Measurements from ENCODE around the gene LRRTM4. TPM values are rescaled to one million over a fixed set of nuclear protein-coding genes. Genes with fewer than 3 reads are reported as not detected.
A peak's percentile ranks its signal among the peaks of the same experiment; 100 is the strongest.
"Not testable (repeated sequence)": the region's sequence is repeated elsewhere in the genome, so short reads cannot be mapped to it uniquely, and the experiment has no call there.

LRRTM4 gene
- total RNA-seq, 1 experiment from 2014 or later = 12.0 TPM

- H3K27ac Mint-ChIP-seq = peak overlapping the region in 1 of 3 experiments; percentile 30; a peak in 1 of 7 replicates
- Histone ChIP-seq H4K20me1 (ENCODE audit: control insufficient read depth, insufficient read depth, insufficient read length) (no peaks in the 10 kb centered on the region), H2AFZ (ENCODE audit: low read length) (no peak overlapping the region), H3K27ac (ENCODE audit: insufficient read length, low read depth, low read length) (no peak overlapping the region), H3K9me3 (ENCODE audit: control insufficient read depth, low read depth, low read length) (no peaks in the 10 kb centered on the region), H2BK120ac (ENCODE audit: low read depth, low read length, poor library complexity, severe bottlenecking) (no peak overlapping the region), H3K18ac (ENCODE audit: insufficient read length, low read depth, low read length) (no peak overlapping the region), H3K23me2 (ENCODE audit: insufficient read length, low read depth, low read length, poor library complexity, severe bottlenecking) (no peaks in the 10 kb centered on the region), H4K8ac (replicated peaks; ENCODE audit: insufficient read length, low read depth, low read length) (no peak overlapping the region), H4K5ac (ENCODE audit: insufficient read length, low read depth, low read length) (no peak overlapping the region), H3K79me2 (ENCODE audit: insufficient read depth, low read length) (no peaks in the 10 kb centered on the region), H2AK5ac (ENCODE audit: insufficient read length, low read length) (no peak overlapping the region), H3K14ac (ENCODE audit: insufficient read depth, low read length) (no peak overlapping the region), H3K9ac (ENCODE audit: extremely low read depth, insufficient read length, low read length) (no peak overlapping the region), H3K56ac (ENCODE audit: insufficient read length, low read depth, low read length) (no peak overlapping the region), H3K4me1 (ENCODE audit: insufficient read depth, low read length) (peaks cover 2% of the 10 kb centered on the region; the same call in 1 of the 2 replicates), H3K27me3 (ENCODE audit: insufficient read depth, low read length) (no peaks in the 10 kb centered on the region), H3K79me1 (ENCODE audit: insufficient read depth, low read depth, low read length, poor library complexity, severe bottlenecking) (no peaks in the 10 kb centered on the region), H3K4me2 (ENCODE audit: insufficient read depth, insufficient read length, low read length) (no peak overlapping the region), H2BK5ac (ENCODE audit: insufficient read length, low read length) (no peak overlapping the region), H3K23ac (ENCODE audit: insufficient read length, low read depth, low read length) (no peak overlapping the region), H4K91ac (ENCODE audit: insufficient read length, low read depth, low read length) (no peak overlapping the region), H2BK20ac (ENCODE audit: low read depth, low read length, poor library complexity, severe bottlenecking) (no peak overlapping the region), H2BK15ac (ENCODE audit: low read depth, low read length) (no peak overlapping the region), H3T11ph (ENCODE audit: low read length) (no peak overlapping the region), H3K4ac (ENCODE audit: low read depth, low read length) (no peak overlapping the region), H2BK12ac (ENCODE audit: insufficient read length, low read depth, low read length) (no peak overlapping the region)
- peaks cover 43 to 45% of the 10 kb centered on the region in 2 experiments for H3K4me1 Mint-ChIP-seq
- no peak for TF ChIP-seq CTCF (conservative IDR thresholded peaks at IDR 0.05)
- H3K9me3 Mint-ChIP-seq = no peaks in the 10 kb centered on the region
- peaks cover 29 to 42% (median 32%) of the 10 kb centered on the region in 3 experiments; a peak in 6 of 7 replicates for H3K36me3 Mint-ChIP-seq (ENCODE audit: insufficient read depth in 1 of 3, low read depth in 3 of 3)
- WGBS (ENCODE audit: extremely low coverage, insufficient read length, low lambda C conversion rate) = no CpG with 5 or more reads among the region's 2 CpGs
- H3K27me3 Mint-ChIP-seq (ENCODE audit: low read depth) = no peaks in the 10 kb centered on the region
- DNase-seq = no peak
- no peak overlapping the region for H3K4me3 Mint-ChIP-seq
Measured at GRCh38 chr2:77099961-77100360, 422.2 kb downstream of the LRRTM4 start.

GRCh38 chr2:77095525-77095924, 426.7 kb downstream of the LRRTM4 start:
- H4K91ac ChIP-seq (ENCODE audit: insufficient read length, low read depth, low read length); H4K5ac ChIP-seq (ENCODE audit: insufficient read length, low read depth, low read length); H3K4me1 ChIP-seq (ENCODE audit: insufficient read depth, low read length); H3K9ac ChIP-seq (ENCODE audit: extremely low read depth, insufficient read length, low read length); H3K27me3 ChIP-seq (ENCODE audit: insufficient read depth, low read length); H2BK120ac ChIP-seq (ENCODE audit: low read depth, low read length, poor library complexity, severe bottlenecking); H2BK15ac ChIP-seq (ENCODE audit: low read depth, low read length); H3K56ac ChIP-seq (ENCODE audit: insufficient read length, low read depth, low read length); H3K79me1 ChIP-seq (ENCODE audit: insufficient read depth, low read depth, low read length, poor library complexity, severe bottlenecking); H3K23ac ChIP-seq (ENCODE audit: insufficient read length, low read depth, low read length); H2AFZ ChIP-seq (ENCODE audit: low read length); H4K8ac ChIP-seq (replicated peaks; ENCODE audit: insufficient read length, low read depth, low read length); H3K27me3 Mint-ChIP-seq (ENCODE audit: low read depth); H3K27ac ChIP-seq (ENCODE audit: insufficient read length, low read depth, low read length); H2AK5ac ChIP-seq (ENCODE audit: insufficient read length, low read length); H3K4ac ChIP-seq (ENCODE audit: low read depth, low read length); H3K18ac ChIP-seq (ENCODE audit: insufficient read length, low read depth, low read length); H4K20me1 ChIP-seq (ENCODE audit: control insufficient read depth, insufficient read depth, insufficient read length); H2BK5ac ChIP-seq (ENCODE audit: insufficient read length, low read length); H3K14ac ChIP-seq (ENCODE audit: insufficient read depth, low read length); H3K23me2 ChIP-seq (ENCODE audit: insufficient read length, low read depth, low read length, poor library complexity, severe bottlenecking); H3K9me3 ChIP-seq (ENCODE audit: control insufficient read depth, low read depth, low read length); H2BK12ac ChIP-seq (ENCODE audit: insufficient read length, low read depth, low read length); H3K79me2 ChIP-seq (ENCODE audit: insufficient read depth, low read length); H2BK20ac ChIP-seq (ENCODE audit: low read depth, low read length, poor library complexity, severe bottlenecking); H3T11ph ChIP-seq (ENCODE audit: low read length): not testable (repeated sequence)
- WGBS (ENCODE audit: extremely low coverage, insufficient read length, low lambda C conversion rate) = no CpG with 5 or more reads among the region's 8 CpGs
- DNase-seq = peak; percentile 57
- peak overlapping the region in 1 of 3 experiments; percentile 71; a peak in 2 of 7 replicates for H3K27ac Mint-ChIP-seq
- peak overlapping the region; percentile 50 to 67 for H3K4me3 Mint-ChIP-seq
- peaks cover 63 to 77% (median 67%) of the 10 kb centered on the region in 3 experiments for H3K36me3 Mint-ChIP-seq (ENCODE audit: insufficient read depth in 1 of 3, low read depth in 3 of 3)
- H3K9me3 Mint-ChIP-seq = peaks cover 0 to 10% of the 10 kb centered on the region in 2 experiments; a peak in 3 of 5 replicates
- peaks cover 57 to 62% of the 10 kb centered on the region in 2 experiments for H3K4me1 Mint-ChIP-seq
- H3K4me2 ChIP-seq (ENCODE audit: insufficient read depth, insufficient read length, low read length) = peak overlapping the region; percentile 22
